DND-41 (cell line): Measurements from ENCODE around the gene LACTBL1.

ENCODE experiments used
- ATAC-seq: fragments of 200-7000 bp; cut with Tn5 transposase; 3 replicates; pipeline ENCODE4 v1.9.1; 2021; ENCODE audit warnings: low read depth; ENCODE audit not compliant: insufficient read depth
- DNase-seq: peaks from one replicate; pipeline ENCODE4 v3.0.0-alpha.2; 2020
- H2AFZ ChIP-seq: 2 replicates; pipeline ENCODE4 v1.6.0; 2012; ENCODE audit warnings: low read depth, low read length
- H3K27ac ChIP-seq: 2 replicates; pipeline ENCODE4 v1.5.1; 2012; ENCODE audit warnings: low read length, inconsistent platforms
- H3K27me3 ChIP-seq: fragments of 200-600 bp; sonication (generic); 2 replicates; pipeline ENCODE4 v1.6.0; 2012; ENCODE audit warnings: low read length, mild to moderate bottlenecking, inconsistent platforms; ENCODE audit not compliant: insufficient read depth, poor library complexity
- H3K36me3 ChIP-seq: 2 replicates; pipeline ENCODE4 v1.5.1; 2012; ENCODE audit warnings: low read length, inconsistent platforms; ENCODE audit not compliant: insufficient read depth
- H3K4me1 ChIP-seq: 2 replicates; pipeline ENCODE4 v1.5.1; 2012; ENCODE audit warnings: mild to moderate bottlenecking, low read length; ENCODE audit not compliant: insufficient read depth
- H3K4me2 ChIP-seq: 2 replicates; pipeline ENCODE4 v1.6.0; 2012; ENCODE audit warnings: mild to moderate bottlenecking, moderate library complexity, low read length, inconsistent platforms; ENCODE audit not compliant: insufficient read depth
- H3K4me3 ChIP-seq, 2 experiments: fragments of 200-600 bp in 1 of 2; shearing (Covaris generic) in 1 of 2; 2 replicates each; pipeline ENCODE4 v1.5.1; 2012 to 2016; ENCODE audit warnings: inconsistent platforms in 2 of 2, low read length in 2 of 2, mild to moderate bottlenecking in 2 of 2, low read depth in 1 of 2, moderate library complexity in 1 of 2
- H3K79me2 ChIP-seq: 2 replicates; pipeline ENCODE4 v1.6.0; 2012; ENCODE audit warnings: low read length, inconsistent platforms; ENCODE audit not compliant: insufficient read depth
- H3K9ac ChIP-seq: 2 replicates; pipeline ENCODE4 v1.6.0; 2012; ENCODE audit warnings: low read depth, mild to moderate bottlenecking, inconsistent platforms, low read length, moderate library complexity
- H3K9me3 ChIP-seq: 2 replicates; pipeline ENCODE4 v1.5.1; 2012; ENCODE audit warnings: low read length, moderate library complexity, mild to moderate bottlenecking, inconsistent platforms; ENCODE audit not compliant: insufficient read depth, severe bottlenecking
- H4K20me1 ChIP-seq: 2 replicates; pipeline ENCODE4 v1.6.0; 2012; ENCODE audit warnings: low read length; ENCODE audit not compliant: insufficient read depth
- EZH2 ChIP-seq: IDR thresholded peaks from 3 replicates; pipeline ENCODE4 v1.6.1; 2012; ENCODE audit warnings: borderline replicate concordance, low read depth, mild to moderate bottlenecking, moderate library complexity, low read length, inconsistent platforms; ENCODE audit not compliant: severe bottlenecking
- TF ChIP-seq, protein P1 (sequence below): IDR thresholded peaks from 2 replicates; pipeline ENCODE4 v1.5.1; 2012; ENCODE audit warnings: borderline replicate concordance, low read length, moderate library complexity, mild to moderate bottlenecking; ENCODE audit not compliant: poor library complexity, severe bottlenecking; ENCODE audit errors: extremely low read depth

LACTBL1 gene

GRCh38 chr1:22915231-22915630 is 57.4 kb downstream of the LACTBL1 start:
- no peak for TF ChIP-seq EZH2
- Histone ChIP-seq H3K27ac (no peak overlapping the region), H3K79me2 (no peaks in the 10 kb centered on the region), H4K20me1 (peaks cover under 1% of the 10 kb centered on the region; the same call in 1 of the 2 replicates), H3K27me3 (peaks cover 19% of the 10 kb centered on the region), H3K9me3 (no peaks in the 10 kb centered on the region), H3K4me2 (no peak overlapping the region), H3K9ac (no peak overlapping the region), H2AFZ (no peak overlapping the region), H3K4me3 (no peak overlapping the region), H3K4me1 (no peaks in the 10 kb centered on the region), H3K36me3 (no peaks in the 10 kb centered on the region)
- ATAC-seq (no peak), DNase-seq (no peak)

DNA sequence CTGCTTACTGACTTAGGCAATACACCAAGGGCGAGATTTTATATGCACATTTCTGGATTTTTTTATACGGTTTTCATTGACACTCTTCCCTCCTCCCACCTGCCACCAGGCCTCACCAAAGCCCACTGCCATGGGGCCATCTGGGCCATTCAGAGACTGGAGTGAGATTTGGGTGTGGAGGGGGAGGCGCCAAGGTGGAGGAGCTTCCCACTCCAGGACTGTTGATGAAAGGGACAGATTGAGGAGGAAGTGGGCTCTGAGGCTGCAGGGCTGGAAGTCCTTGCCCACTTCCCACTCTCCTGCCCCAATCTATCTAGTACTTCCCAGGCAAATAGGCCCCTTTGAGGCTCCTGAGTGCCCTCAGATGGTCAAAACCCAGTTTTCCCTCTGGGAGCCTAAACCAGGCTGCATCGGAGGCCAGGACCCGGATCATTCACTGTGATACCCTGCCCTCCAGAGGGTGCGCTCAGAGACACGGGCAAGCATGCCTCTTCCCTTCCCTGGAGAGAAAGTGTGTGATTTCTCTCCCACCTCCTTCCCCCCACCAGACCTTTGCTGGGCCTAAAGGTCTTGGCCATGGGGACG is 57.9 kb downstream of the LACTBL1 start:
- Histone ChIP-seq H3K9ac (no peak overlapping the region), H3K9me3 (no peaks in the 10 kb centered on the region), H3K27me3 (peaks cover 15% of the 10 kb centered on the region), H3K4me2 (no peak overlapping the region), H2AFZ (no peak overlapping the region), H3K4me1 (no peaks in the 10 kb centered on the region), H4K20me1 (peaks cover 4% of the 10 kb centered on the region; the same call in 1 of the 2 replicates), H3K27ac (no peak overlapping the region), H3K79me2 (no peaks in the 10 kb centered on the region), H3K4me3 (no peak overlapping the region), H3K36me3 (no peaks in the 10 kb centered on the region)
- no peak for ATAC-seq
- no peak for DNase-seq
- TF ChIP-seq, protein P1, sequence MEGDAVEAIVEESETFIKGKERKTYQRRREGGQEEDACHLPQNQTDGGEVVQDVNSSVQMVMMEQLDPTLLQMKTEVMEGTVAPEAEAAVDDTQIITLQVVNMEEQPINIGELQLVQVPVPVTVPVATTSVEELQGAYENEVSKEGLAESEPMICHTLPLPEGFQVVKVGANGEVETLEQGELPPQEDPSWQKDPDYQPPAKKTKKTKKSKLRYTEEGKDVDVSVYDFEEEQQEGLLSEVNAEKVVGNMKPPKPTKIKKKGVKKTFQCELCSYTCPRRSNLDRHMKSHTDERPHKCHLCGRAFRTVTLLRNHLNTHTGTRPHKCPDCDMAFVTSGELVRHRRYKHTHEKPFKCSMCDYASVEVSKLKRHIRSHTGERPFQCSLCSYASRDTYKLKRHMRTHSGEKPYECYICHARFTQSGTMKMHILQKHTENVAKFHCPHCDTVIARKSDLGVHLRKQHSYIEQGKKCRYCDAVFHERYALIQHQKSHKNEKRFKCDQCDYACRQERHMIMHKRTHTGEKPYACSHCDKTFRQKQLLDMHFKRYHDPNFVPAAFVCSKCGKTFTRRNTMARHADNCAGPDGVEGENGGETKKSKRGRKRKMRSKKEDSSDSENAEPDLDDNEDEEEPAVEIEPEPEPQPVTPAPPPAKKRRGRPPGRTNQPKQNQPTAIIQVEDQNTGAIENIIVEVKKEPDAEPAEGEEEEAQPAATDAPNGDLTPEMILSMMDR = no peak
- no peak for TF ChIP-seq EZH2

GRCh38 chr1:22914156-22914555 is 58.5 kb downstream of the LACTBL1 start:
- H3K36me3 ChIP-seq = no peaks in the 10 kb centered on the region
- no peak overlapping the region for H2AFZ ChIP-seq
- H3K4me2 ChIP-seq = no peak overlapping the region
- no peak for DNase-seq
- peaks cover 4% of the 10 kb centered on the region; the same call in 1 of the 2 replicates for H4K20me1 ChIP-seq
- ATAC-seq = no peak
- H3K4me1 ChIP-seq = no peaks in the 10 kb centered on the region
- H3K4me3 ChIP-seq = no peak overlapping the region
- no peak overlapping the region for H3K27ac ChIP-seq
- no peak overlapping the region for H3K9ac ChIP-seq
- H3K79me2 ChIP-seq = no peaks in the 10 kb centered on the region
- H3K9me3 ChIP-seq = no peaks in the 10 kb centered on the region
- H3K27me3 ChIP-seq = peaks cover 10% of the 10 kb centered on the region
- TF ChIP-seq, protein P1 = no peak
- no peak for TF ChIP-seq EZH2

DNA sequence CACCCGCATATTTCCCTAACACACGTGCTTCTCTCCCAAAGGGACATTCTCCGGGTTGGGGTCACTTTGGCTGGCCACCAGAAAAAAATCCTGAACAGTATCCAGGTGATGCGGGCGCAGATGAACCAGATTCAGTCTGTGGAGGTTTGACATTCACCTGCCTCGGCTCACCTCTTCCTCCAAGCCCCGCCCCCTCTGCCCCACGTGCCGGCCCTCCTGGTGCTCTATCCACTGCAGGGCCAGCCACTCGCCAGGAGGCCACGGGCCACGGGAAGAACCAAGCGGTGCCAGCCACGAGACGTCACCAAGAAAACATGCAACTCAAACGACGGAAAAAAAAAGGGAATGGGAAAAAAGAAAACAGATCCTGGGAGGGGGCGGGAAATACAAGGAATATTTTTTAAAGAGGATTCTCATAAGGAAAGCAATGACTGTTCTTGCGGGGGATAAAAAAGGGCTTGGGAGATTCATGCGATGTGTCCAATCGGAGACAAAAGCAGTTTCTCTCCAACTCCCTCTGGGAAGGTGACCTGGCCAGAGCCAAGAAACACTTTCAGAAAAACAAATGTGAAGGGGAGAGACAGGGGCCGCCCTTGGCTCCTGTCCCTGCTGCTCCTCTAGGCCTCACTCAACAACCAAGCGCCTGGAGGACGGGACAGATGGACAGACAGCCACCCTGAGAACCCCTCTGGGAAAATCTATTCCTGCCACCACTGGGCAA is 59.1 kb downstream of the LACTBL1 start:
- no peak for DNase-seq

More for the DNA sequence above, 59.1 kb downstream of the LACTBL1 start:
- Histone ChIP-seq H3K4me1 (no peaks in the 10 kb centered on the region), H3K27ac (no peak overlapping the region), H2AFZ (no peak overlapping the region), H3K36me3 (no peaks in the 10 kb centered on the region), H3K4me2 (no peak overlapping the region), H4K20me1 (peaks cover 4% of the 10 kb centered on the region; the same call in 1 of the 2 replicates), H3K79me2 (no peaks in the 10 kb centered on the region), H3K27me3 (peaks cover 10% of the 10 kb centered on the region), H3K4me3 (no peak overlapping the region), H3K9me3 (no peaks in the 10 kb centered on the region), H3K9ac (no peak overlapping the region)
- no peak for ATAC-seq
- TF ChIP-seq EZH2 = no peak
- TF ChIP-seq, protein P1 = no peak
